GM18499 (cell line): Measurements from ENCODE around the gene HOXA5.

ENCODE experiments used
- ATAC-seq: cut with Tn5 transposase; IDR thresholded peaks from one replicate; pipeline ENCODE4 v1.9.1; 2021; ENCODE audit warnings: moderate number of reproducible peaks; ENCODE audit not compliant: insufficient read depth, unreplicated experiment

HOXA5 gene

GRCh38 chr7:27124096-27124901 lies 19.2 kb downstream of the HOXA5 start:
- ATAC-seq, result no peak

GRCh38 chr7:27123477-27124053 lies 19.9 kb downstream of the HOXA5 start:
- no peak for ATAC-seq

- no peak for ATAC-seq
Measured at GRCh38 chr7:27123007-27123476, 20.4 kb downstream of the HOXA5 start.

- no peak for ATAC-seq
Measured at GRCh38 chr7:27122077-27122910, 21.2 kb downstream of the HOXA5 start.

DNA sequence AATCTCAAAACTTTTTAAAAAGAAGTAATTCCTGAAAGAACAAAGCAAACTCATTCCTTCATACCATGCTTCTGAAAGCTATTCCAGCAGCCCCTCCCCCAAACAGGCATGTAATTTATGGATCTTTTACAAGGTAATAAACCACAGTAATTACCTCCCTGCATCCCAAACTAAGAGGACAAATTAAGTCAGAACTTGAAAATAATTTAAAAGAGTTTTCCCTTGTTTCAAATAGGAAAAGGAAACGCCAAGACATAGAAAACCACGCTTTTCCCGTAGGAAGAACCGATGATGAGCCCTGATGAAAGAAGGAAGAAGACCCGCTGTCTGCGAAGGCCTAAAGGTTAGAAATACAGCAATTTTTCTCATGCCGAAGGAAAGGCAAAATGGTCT lies 21.8 kb downstream of the HOXA5 start:
- ATAC-seq, result no peak

GRCh38 chr7:27119412-27119911 lies 24.0 kb downstream of the HOXA5 start:
- ATAC-seq, result no peak

DNA sequence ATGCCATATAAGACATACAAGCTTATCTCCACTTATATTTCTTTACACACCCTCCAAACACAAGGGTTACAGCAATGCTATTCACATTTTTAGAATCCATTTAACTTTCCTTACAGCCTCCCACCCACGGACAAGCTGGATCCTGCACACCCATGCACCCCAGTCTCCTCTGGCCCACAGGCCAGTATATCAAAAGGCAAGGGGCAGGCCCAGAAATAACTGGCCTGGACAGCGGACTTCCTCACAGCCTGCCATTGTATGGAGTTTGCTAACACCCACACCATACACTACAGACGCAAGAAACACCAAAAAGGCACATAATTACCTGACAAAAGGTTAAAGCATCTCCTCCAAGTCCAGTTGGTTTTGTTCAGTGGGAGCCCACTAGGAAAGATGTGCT lies 24.9 kb downstream of the HOXA5 start:
- ATAC-seq, result no peak

GRCh38 chr7:27117887-27118491 lies 25.5 kb downstream of the HOXA5 start:
- ATAC-seq, result no peak

DNA sequence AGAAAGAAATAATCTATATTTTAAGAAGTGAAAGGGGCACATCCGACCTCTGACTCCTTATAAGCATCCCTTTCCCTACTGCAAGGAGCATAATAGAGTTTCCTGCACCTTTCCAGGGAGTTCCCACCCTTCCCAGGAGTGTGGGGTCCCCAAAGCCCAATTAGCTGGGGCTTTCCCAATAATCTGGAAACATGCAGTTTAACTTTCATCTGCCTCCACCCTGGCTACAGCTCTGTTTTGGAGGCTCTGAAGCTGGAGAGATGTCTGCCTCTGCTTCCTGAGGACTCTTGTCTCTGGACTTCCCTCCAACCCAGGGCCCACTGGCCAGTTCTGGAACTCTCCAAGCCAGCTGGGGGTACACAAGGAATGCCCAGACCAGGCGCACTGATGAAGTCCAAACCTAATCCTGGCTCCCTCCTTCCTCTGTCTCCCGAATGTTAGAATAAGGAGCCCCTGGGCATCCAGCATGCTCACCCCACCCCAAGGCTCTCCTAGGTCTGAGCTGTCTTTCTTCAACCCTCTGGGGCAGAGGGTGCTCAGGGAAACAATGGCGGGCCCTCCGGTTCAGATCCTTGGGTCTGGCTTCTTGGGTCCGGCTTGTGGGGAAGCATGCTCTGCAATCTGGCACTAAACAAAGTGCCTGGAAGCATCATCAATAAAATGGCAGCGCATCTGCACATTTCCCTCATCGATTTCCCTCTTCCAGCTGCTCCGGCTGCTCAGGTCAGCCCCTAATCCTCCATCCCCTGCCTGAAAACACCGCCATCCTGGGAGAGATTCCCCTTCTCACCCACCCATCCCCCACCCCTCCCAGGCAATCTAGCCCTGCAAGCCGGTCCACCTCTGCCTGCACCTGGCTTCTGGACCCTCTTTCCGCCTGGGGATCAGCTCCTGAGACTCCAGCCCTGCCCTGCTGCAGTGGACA lies 26.3 kb downstream of the HOXA5 start:
- ATAC-seq, result no peak

DNA sequence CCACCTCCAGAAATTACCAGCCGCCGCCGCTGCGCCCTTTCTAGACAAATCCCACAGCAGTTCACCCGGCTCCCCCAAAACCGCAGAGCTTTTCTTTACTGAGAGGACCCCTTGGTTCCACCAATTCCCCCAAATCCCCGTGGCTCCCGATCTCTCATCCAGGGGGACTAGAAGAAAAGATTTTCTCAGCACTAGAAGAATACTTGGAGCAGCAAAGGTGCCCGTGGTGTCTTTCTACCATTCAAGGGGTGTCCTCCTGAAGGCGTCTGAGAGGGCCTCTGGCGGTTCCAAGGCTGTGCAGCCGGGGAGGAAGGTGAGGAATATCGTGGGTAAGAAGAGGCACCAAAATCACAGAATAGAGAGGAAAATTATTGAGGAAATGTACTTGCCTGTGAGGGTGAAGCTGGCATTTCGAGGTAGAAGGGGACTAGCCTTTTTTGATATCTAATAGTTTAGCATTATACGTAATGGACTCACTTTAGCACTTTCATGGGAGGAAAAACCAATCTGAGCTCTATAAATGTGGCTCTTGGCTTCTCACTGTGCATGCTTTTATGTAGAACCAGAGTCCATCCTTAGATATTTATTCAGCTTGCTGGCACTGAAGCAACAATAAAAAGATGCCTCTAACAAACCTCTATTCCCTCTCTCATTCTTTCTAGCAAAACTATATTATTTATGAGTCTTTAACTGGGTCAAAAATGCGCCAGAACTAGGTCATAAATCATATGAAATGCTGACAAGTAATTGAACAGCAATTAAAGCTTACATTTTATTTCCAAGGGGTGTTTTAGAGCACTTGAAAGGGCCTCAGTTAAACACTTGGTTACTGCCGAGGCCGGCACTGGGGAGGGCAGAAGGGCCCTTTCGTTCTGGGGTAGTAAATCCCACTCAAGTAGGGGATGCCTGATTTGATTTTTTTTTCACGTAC lies 27.2 kb downstream of the HOXA5 start:
- ATAC-seq, result no peak

GRCh38 chr7:27115221-27116026 lies 28.1 kb downstream of the HOXA5 start:
- no peak for ATAC-seq

DNA sequence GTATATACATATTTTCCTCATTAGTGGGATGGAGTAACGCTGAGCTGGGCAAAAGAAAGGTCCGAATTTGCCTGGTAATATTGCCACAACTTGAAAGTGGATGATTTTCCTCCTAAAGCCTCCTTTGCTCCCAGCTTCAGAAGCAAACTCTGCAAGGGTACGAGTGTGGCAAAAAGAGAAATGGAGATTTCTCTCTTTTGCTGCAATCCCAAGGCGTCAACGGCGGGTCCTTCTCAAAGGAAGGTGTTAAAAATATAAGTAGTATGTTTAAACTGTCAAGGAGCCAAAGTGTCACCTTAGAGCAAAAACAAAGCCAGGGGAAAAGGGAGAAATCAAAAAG lies 28.6 kb downstream of the HOXA5 start:
- no peak for ATAC-seq

DNA sequence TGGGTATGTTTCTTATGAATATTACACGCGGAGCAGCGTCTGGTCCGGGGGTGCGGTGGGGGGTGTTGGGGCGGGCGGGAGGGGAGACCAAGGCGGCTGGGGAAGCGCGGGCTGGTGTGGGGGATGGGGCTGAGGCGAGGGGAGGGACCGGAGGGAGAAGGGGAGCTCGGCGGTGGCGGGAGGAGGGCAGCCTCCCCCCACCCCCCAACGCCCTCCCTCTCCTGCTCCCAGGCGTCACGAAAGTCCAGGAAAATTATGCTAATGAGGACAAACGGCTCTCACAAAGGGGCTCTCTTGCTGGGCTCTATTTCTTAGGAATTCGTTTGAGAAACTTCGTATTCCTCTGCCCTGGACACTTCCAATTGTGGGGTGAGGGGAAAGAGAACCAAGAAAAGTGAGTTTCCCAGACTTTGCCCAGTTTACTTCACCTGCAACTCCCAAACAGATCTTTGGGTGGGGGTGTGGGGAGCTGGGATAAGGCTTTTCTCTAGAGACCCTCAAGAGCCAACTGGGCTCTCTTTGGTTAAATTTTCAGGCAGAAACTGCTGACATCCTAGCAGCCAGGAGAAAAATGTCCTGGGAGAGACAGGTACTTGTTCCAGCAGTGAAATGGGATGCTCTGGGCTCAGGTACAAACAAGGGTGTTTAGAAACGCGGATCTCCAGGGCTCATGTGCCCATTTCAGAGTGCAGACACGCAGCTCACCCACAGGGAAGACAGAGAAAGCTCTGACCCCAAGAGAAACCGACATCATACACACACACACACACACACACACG lies 29.3 kb downstream of the HOXA5 start:
- no peak for ATAC-seq

- no peak for ATAC-seq
Measured at GRCh38 chr7:27112955-27113949, 30.2 kb downstream of the HOXA5 start.

DNA sequence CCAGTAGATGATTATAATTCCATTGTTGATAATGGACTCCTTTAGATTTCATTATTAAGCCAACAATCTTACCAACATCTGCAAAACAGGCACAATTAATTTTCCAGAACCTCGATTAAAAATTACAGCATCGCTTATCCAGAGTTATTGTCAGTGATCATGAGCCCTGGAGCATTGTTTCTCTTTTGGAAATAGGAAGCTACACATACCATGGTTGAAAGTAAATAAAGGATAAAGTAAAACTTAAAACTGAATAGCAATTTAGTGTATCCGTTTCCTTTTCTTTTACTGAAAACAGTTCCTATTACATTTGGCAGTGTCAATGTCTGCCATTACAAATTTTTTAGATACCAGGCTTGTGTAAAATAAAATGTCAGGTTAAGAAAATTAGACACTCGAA lies 31.1 kb downstream of the HOXA5 start:
- ATAC-seq, result no peak

DNA sequence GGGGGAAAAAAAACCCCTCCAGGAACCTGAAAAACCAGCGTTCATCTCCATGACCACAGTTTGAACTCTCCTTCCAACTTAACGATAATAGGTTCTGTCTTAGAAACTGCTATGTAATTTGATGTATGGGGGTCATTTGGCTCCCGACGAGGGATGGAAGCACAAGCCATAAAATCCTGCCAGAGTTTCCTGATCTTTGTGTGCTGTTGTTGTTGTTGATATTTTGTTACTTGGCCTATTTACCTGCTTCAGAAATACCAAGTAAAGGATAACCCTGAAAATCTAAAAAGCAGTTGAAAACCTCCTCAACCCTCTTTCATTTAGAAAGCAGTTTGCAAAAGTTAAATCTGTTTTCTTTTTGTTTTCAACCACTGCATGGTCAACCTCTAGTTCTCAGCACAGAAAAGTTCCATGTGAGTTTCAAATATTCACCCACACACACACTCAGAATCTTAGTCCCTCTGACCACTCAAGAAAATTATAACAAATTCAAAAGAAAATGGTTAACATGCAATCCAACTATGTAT lies 31.7 kb downstream of the HOXA5 start:
- ATAC-seq, result no peak
